Measurements from ENCODE around the gene LCP2. TPM values are rescaled to one million over a fixed set of nuclear protein-coding genes. Genes with fewer than 3 reads are reported as not detected.

LCP2 gene
- total RNA-seq, 1 experiment from 2014 or later: 0.72 TPM

GRCh38 chr5:170238456-170239196 is 59.0 kb downstream of the LCP2 start (continued):
- no peak for TF ChIP-seq CTCF (IDR thresholded peaks at IDR 0.05)
- TF ChIP-seq, protein P1, sequence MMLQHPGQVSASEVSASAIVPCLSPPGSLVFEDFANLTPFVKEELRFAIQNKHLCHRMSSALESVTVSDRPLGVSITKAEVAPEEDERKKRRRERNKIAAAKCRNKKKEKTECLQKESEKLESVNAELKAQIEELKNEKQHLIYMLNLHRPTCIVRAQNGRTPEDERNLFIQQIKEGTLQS (CRISPR knock-in tag; conservative IDR thresholded peaks at IDR 0.05): no peak
- no peak for TF ChIP-seq TEAD1 (CRISPR knock-in tag; IDR thresholded peaks at IDR 0.05)
- TF ChIP-seq GRHL2 (CRISPR knock-in tag; IDR thresholded peaks at IDR 0.05; ENCODE audit: insufficient replicate concordance, severe bottlenecking): no peak
- TF ChIP-seq CBFB (CRISPR knock-in tag; IDR thresholded peaks at IDR 0.05; ENCODE audit: low read depth): no peak
- no peak for TF ChIP-seq ATF1 (CRISPR knock-in tag; IDR thresholded peaks at IDR 0.05)
- no peak for TF ChIP-seq ZNF121 (CRISPR knock-in tag; IDR thresholded peaks at IDR 0.05)
- no peak for TF ChIP-seq ZNF671 (CRISPR knock-in tag; IDR thresholded peaks at IDR 0.05)
- TF ChIP-seq HMGA2 (CRISPR knock-in tag; IDR thresholded peaks at IDR 0.05): no peak

- H3K4me3 Mint-ChIP-seq: no peak overlapping the region
- H3K4me1 Mint-ChIP-seq: peaks cover 6% of the 10 kb centered on the region
- no peak for ATAC-seq
- no peaks in the 10 kb centered on the region for H3K36me3 Mint-ChIP-seq
- H3K9me3 Mint-ChIP-seq: no peaks in the 10 kb centered on the region
- TF ChIP-seq PRRX2 (CRISPR knock-in tag; IDR thresholded peaks at IDR 0.05) (no peak), NFYB (CRISPR knock-in tag; conservative IDR thresholded peaks at IDR 0.05; ENCODE audit: low read depth) (0 out of 2 replicates have a peak, but pooled peaks have one; percentile 16), ZNF121 (CRISPR knock-in tag; IDR thresholded peaks at IDR 0.05) (no peak), NFATC4 (CRISPR knock-in tag; IDR thresholded peaks at IDR 0.05) (no peak), NR2C2 (CRISPR knock-in tag; IDR thresholded peaks at IDR 0.05) (no peak), USF2 (CRISPR knock-in tag; IDR thresholded peaks at IDR 0.05) (0 out of 2 replicates have a peak, but pooled peaks have one; percentile 29), USF1 (CRISPR knock-in tag; IDR thresholded peaks at IDR 0.05) (no peak)
- TF ChIP-seq, protein P2, sequence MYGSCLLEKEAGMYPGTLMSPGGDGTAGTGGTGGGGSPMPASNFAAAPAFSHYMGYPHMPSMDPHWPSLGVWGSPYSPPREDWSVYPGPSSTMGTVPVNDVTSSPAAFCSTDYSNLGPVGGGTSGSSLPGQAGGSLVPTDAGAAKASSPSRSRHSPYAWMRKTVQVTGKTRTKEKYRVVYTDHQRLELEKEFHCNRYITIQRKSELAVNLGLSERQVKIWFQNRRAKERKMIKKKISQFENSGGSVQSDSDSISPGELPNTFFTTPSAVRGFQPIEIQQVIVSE (CRISPR knock-in tag; IDR thresholded peaks at IDR 0.05; ENCODE audit: borderline replicate concordance): no peak
- no peak overlapping the region for H3K27ac Mint-ChIP-seq
- DNase-seq (ENCODE audit: low spot score): no peak
- ChIA-PET POLR2A (no interaction called here), CTCF (interaction anchor here (0.6 to 1.0 kb wide), 3 partner anchors 10 to 168 kb away, joined by 3 to 4 read pairs (median 3); no protein-coding TSS in a partner anchor)
- no peaks in the 10 kb centered on the region for H3K27me3 Mint-ChIP-seq (ENCODE audit: low read depth)
Measured at GRCh38 chr5:170235876-170236864, 61.4 kb downstream of the LCP2 start.

- no peak overlapping the region for H3K27ac Mint-ChIP-seq
- CTCF ChIA-PET: interaction anchor here (1.4 to 1.5 kb wide), 3 partner anchors 8 to 170 kb away, joined by 3 to 6 read pairs (median 3); no protein-coding TSS in a partner anchor
- TF ChIP-seq, protein P1 (CRISPR knock-in tag; conservative IDR thresholded peaks at IDR 0.05): no peak
- TF ChIP-seq, protein P3, sequence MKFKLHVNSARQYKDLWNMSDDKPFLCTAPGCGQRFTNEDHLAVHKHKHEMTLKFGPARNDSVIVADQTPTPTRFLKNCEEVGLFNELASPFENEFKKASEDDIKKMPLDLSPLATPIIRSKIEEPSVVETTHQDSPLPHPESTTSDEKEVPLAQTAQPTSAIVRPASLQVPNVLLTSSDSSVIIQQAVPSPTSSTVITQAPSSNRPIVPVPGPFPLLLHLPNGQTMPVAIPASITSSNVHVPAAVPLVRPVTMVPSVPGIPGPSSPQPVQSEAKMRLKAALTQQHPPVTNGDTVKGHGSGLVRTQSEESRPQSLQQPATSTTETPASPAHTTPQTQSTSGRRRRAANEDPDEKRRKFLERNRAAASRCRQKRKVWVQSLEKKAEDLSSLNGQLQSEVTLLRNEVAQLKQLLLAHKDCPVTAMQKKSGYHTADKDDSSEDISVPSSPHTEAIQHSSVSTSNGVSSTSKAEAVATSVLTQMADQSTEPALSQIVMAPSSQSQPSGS (CRISPR knock-in tag; IDR thresholded peaks at IDR 0.05; ENCODE audit: borderline replicate concordance, low read depth): no peak
- TF ChIP-seq FOXP1 (CRISPR knock-in tag; IDR thresholded peaks at IDR 0.05; ENCODE audit: borderline replicate concordance) (no peak), TP53 (CRISPR knock-in tag; IDR thresholded peaks at IDR 0.05) (no peak)
- TF ChIP-seq, protein P4, sequence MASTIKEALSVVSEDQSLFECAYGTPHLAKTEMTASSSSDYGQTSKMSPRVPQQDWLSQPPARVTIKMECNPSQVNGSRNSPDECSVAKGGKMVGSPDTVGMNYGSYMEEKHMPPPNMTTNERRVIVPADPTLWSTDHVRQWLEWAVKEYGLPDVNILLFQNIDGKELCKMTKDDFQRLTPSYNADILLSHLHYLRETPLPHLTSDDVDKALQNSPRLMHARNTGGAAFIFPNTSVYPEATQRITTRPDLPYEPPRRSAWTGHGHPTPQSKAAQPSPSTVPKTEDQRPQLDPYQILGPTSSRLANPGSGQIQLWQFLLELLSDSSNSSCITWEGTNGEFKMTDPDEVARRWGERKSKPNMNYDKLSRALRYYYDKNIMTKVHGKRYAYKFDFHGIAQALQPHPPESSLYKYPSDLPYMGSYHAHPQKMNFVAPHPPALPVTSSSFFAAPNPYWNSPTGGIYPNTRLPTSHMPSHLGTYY (CRISPR knock-in tag; IDR thresholded peaks at IDR 0.05): no peak
Measured at GRCh38 chr5:170233358-170233892, 64.2 kb downstream of the LCP2 start.

More at GRCh38 chr5:170233358-170233892, 64.2 kb downstream of the LCP2 start:
- Mint-ChIP-seq H3K4me3 (no peak overlapping the region), H3K9me3 (no peaks in the 10 kb centered on the region), H3K4me1 (peaks cover 6% of the 10 kb centered on the region), H3K36me3 (no peaks in the 10 kb centered on the region), H3K27me3 (ENCODE audit: low read depth) (no peaks in the 10 kb centered on the region)
- POLR2A ChIA-PET: no interaction called here
- DNase-seq (ENCODE audit: low spot score) (no peak), ATAC-seq (peak; percentile 33; the same call in 1 of the 2 replicates)

All from WTC11 (cell line).